ENCODE measurements around the gene NCKIPSD.

Gene NCKIPSD

GRCh38 chr3:48656841-48657281 lies 28.9 kb downstream of the NCKIPSD start:
- Histone ChIP-seq H4K20me1 (ENCODE audit: insufficient read depth, low read length) (peaks cover 6% of the 10 kb centered on the region; the same call in 1 of the 2 replicates), H3K9me3 (ENCODE audit: insufficient read depth, low read length, severe bottlenecking) (no peaks in the 10 kb centered on the region), H3K4me2 (ENCODE audit: insufficient read depth, low read length) (no peak overlapping the region), H2AFZ (ENCODE audit: low read depth, low read length) (no peak overlapping the region), H3K36me3 (ENCODE audit: insufficient read depth, low read length) (no peaks in the 10 kb centered on the region), H3K27ac (ENCODE audit: low read length) (no peak overlapping the region), H3K4me1 (ENCODE audit: insufficient read depth, low read length) (no peaks in the 10 kb centered on the region), H3K27me3 (ENCODE audit: insufficient read depth, low read length, poor library complexity) (no peaks in the 10 kb centered on the region), H3K79me2 (ENCODE audit: insufficient read depth, low read length) (no peaks in the 10 kb centered on the region), H3K9ac (ENCODE audit: low read depth, low read length) (no peak overlapping the region), H3K4me3 (ENCODE audit: low read depth in 1 of 2, low read length in 2 of 2) (no peak overlapping the region)
- ATAC-seq (ENCODE audit: insufficient read depth, low read depth), result no peak
- DNase-seq, result no peak
- TF ChIP-seq, protein P1, sequence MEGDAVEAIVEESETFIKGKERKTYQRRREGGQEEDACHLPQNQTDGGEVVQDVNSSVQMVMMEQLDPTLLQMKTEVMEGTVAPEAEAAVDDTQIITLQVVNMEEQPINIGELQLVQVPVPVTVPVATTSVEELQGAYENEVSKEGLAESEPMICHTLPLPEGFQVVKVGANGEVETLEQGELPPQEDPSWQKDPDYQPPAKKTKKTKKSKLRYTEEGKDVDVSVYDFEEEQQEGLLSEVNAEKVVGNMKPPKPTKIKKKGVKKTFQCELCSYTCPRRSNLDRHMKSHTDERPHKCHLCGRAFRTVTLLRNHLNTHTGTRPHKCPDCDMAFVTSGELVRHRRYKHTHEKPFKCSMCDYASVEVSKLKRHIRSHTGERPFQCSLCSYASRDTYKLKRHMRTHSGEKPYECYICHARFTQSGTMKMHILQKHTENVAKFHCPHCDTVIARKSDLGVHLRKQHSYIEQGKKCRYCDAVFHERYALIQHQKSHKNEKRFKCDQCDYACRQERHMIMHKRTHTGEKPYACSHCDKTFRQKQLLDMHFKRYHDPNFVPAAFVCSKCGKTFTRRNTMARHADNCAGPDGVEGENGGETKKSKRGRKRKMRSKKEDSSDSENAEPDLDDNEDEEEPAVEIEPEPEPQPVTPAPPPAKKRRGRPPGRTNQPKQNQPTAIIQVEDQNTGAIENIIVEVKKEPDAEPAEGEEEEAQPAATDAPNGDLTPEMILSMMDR (IDR thresholded peaks at IDR 0.05; ENCODE audit: borderline replicate concordance, extremely low read depth, low read length, poor library complexity, severe bottlenecking), result no peak
- TF ChIP-seq EZH2 (IDR thresholded peaks at IDR 0.05; ENCODE audit: borderline replicate concordance, low read depth, low read length, severe bottlenecking), result no peak

DNA sequence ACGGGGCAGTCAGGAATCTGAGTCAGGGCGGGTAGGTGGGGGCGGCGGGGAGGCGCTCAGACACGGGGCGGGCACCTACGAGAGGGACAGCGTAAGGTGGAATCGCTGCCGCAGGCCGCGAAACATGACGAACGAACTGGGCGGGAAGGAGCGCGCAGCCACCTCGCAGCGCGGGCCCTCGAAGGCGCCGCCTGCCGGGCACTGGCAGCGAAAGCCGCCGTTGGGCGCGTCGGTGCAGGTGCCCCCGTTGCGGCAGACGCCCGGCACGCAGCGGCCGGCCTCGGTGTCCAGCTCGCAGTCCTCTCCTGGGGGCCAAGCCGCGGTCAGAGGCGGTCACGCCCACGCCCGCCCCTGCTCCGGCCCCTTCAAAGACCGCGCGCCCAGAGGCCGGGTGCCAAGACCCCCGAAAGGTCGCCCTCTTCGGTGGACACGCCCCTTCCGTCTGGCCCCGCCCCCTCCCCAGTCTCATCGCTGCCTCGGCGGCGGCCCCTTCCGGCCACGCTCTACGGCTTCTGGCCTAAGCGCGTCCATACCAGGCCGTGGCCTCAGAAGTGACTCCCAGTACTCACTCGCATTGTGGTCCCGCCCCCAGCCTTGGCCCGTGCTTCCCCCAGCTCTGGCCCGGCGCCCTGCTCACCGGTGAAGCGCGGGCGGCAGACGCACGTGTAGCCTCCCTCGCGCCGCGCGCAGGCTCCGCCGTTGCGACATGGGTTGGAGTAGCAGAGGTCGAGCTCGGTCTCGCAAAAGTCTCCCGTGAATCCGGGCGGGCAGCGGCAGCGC lies 29.5 kb downstream of the NCKIPSD start:
- Histone ChIP-seq H4K20me1 (ENCODE audit: insufficient read depth, low read length) (peaks cover 6% of the 10 kb centered on the region; the same call in 1 of the 2 replicates), H2AFZ (ENCODE audit: low read depth, low read length) (no peak overlapping the region), H3K9me3 (ENCODE audit: insufficient read depth, low read length, severe bottlenecking) (no peaks in the 10 kb centered on the region), H3K27me3 (ENCODE audit: insufficient read depth, low read length, poor library complexity) (no peaks in the 10 kb centered on the region), H3K79me2 (ENCODE audit: insufficient read depth, low read length) (no peaks in the 10 kb centered on the region), H3K36me3 (ENCODE audit: insufficient read depth, low read length) (no peaks in the 10 kb centered on the region), H3K4me3 (ENCODE audit: low read depth in 1 of 2, low read length in 2 of 2) (no peak overlapping the region), H3K27ac (ENCODE audit: low read length) (no peak overlapping the region), H3K4me1 (ENCODE audit: insufficient read depth, low read length) (no peaks in the 10 kb centered on the region), H3K9ac (ENCODE audit: low read depth, low read length) (no peak overlapping the region), H3K4me2 (ENCODE audit: insufficient read depth, low read length) (no peak overlapping the region)
- DNase-seq (no peak), ATAC-seq (ENCODE audit: insufficient read depth, low read depth) (no peak)
- TF ChIP-seq, protein P1 (IDR thresholded peaks at IDR 0.05; ENCODE audit: borderline replicate concordance, extremely low read depth, low read length, poor library complexity, severe bottlenecking), result no peak
- no peak for TF ChIP-seq EZH2 (IDR thresholded peaks at IDR 0.05; ENCODE audit: borderline replicate concordance, low read depth, low read length, severe bottlenecking)

DNA sequence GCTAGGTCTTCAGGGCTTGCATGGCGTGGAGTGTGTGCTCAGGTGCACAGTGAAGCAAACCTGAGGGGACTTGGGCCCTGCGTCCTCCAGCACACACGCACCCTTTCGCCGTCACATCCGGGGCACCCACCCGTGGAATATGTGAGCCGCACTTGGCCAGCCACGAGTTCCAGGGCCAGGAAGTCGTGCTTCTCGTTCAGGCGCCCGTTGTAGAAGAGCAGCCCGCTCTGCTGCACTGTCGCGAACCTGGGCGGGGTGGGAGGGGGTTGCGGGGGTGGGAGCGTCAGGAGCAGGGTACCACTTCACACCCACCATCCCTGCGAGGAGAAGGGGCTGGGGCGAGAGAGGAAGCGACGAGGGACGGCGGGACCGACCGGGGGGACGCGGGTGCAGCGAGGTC lies 30.1 kb downstream of the NCKIPSD start:
- ATAC-seq (ENCODE audit: insufficient read depth, low read depth) (no peak), DNase-seq (no peak)
- Histone ChIP-seq H3K4me1 (ENCODE audit: insufficient read depth, low read length) (no peaks in the 10 kb centered on the region), H3K4me2 (ENCODE audit: insufficient read depth, low read length) (no peak overlapping the region), H3K9ac (ENCODE audit: low read depth, low read length) (no peak overlapping the region), H2AFZ (ENCODE audit: low read depth, low read length) (no peak overlapping the region), H3K27ac (ENCODE audit: low read length) (no peak overlapping the region), H3K79me2 (ENCODE audit: insufficient read depth, low read length) (no peaks in the 10 kb centered on the region), H4K20me1 (ENCODE audit: insufficient read depth, low read length) (peaks cover 6% of the 10 kb centered on the region; the same call in 1 of the 2 replicates), H3K9me3 (ENCODE audit: insufficient read depth, low read length, severe bottlenecking) (no peaks in the 10 kb centered on the region), H3K36me3 (ENCODE audit: insufficient read depth, low read length) (no peaks in the 10 kb centered on the region), H3K27me3 (ENCODE audit: insufficient read depth, low read length, poor library complexity) (no peaks in the 10 kb centered on the region), H3K4me3 (ENCODE audit: low read depth in 1 of 2, low read length in 2 of 2) (no peak overlapping the region)
- no peak for TF ChIP-seq EZH2 (IDR thresholded peaks at IDR 0.05; ENCODE audit: borderline replicate concordance, low read depth, low read length, severe bottlenecking)
- TF ChIP-seq, protein P1 (IDR thresholded peaks at IDR 0.05; ENCODE audit: borderline replicate concordance, extremely low read depth, low read length, poor library complexity, severe bottlenecking), result no peak
